HEK293 (cell line): ENCODE results near the gene ADAD1.

ENCODE experiments used
- CTCF ChIA-PET: fragments of 350-600 bp; formaldehyde crosslinking; extraction: SDS; loops from one replicate; lab custom pipeline; 2021; ENCODE audit warnings: antibody characterized with exemption; lab: Yijun Ruan, JAX
- POLR2A ChIA-PET: fragments of 300-600 bp; formaldehyde crosslinking; extraction: SDS; loops from one replicate; lab custom pipeline; 2020; ENCODE audit warnings: antibody characterized with exemption, inconsistent platforms; lab: Yijun Ruan, JAX
- H3K27ac ChIP-seq: fragments of 200-500 bp; sonication (Bioruptor generic); 2 replicates; pipeline ENCODE4 v1.5.1; 2014; ENCODE audit warnings: low read depth, low read length, control low read depth, inconsistent platforms; ENCODE audit errors: extremely low read depth
- H3K36me3 ChIP-seq, 2 experiments: fragments of 200-500 bp in 1 of 2; sonication (Bioruptor generic) in 1 of 2; 1 replicate in 1 of 2; 2 replicates in 1 of 2; pipeline ENCODE4 v1.5.1; 2014 to 2017; ENCODE audit warnings: inconsistent platforms in 2 of 2, low read length in 2 of 2; ENCODE audit not compliant: control insufficient read depth in 2 of 2, insufficient read depth in 1 of 2
- H3K4me1 ChIP-seq: fragments of 200-500 bp; sonication (Bioruptor generic); 2 replicates; pipeline ENCODE4 v1.5.1; 2014; ENCODE audit warnings: mild to moderate bottlenecking, low read length, inconsistent platforms; ENCODE audit not compliant: control insufficient read depth, insufficient read depth
- H3K4me3 ChIP-seq: 2 replicates; pipeline ENCODE4 v1.5.1; 2011; ENCODE audit warnings: low read depth, mild to moderate bottlenecking, control low read depth, low read length, moderate library complexity
- H3K9me3 ChIP-seq: fragments of 200-500 bp; sonication (Bioruptor generic); 2 replicates; pipeline ENCODE4 v1.5.1; 2014; ENCODE audit warnings: low read depth, low read length, inconsistent platforms; ENCODE audit not compliant: control insufficient read depth, insufficient read depth
- KLF1 ChIP-seq: fragments of 450-650 bp; formaldehyde crosslinking; IDR thresholded peaks from 2 replicates; pipeline ENCODE4 v1.5.1; 2016; ENCODE audit warnings: missing biosample characterization, missing genetic modification characterization
- KLF10 ChIP-seq: fragments of 450-650 bp; IDR thresholded peaks from 2 replicates; pipeline ENCODE4 v1.5.1; 2018; ENCODE audit warnings: missing biosample characterization, mild to moderate bottlenecking, missing genetic modification characterization
- MYNN ChIP-seq: fragments of 450-650 bp; formaldehyde crosslinking; IDR thresholded peaks from 2 replicates; pipeline ENCODE4 v1.5.1; 2016; ENCODE audit warnings: missing biosample characterization, missing genetic modification characterization, borderline replicate concordance
- REPIN1 ChIP-seq: fragments of 450-650 bp; formaldehyde crosslinking; IDR thresholded peaks from 2 replicates; pipeline ENCODE4 v1.5.1; 2017; ENCODE audit warnings: missing biosample characterization, missing genetic modification characterization, low read depth
- SALL2 ChIP-seq: fragments of 450-650 bp; formaldehyde crosslinking; IDR thresholded peaks from 2 replicates; pipeline ENCODE4 v1.5.0; 2017; ENCODE audit warnings: missing biosample characterization, mild to moderate bottlenecking, missing genetic modification characterization, borderline replicate concordance
- TCF7L2 ChIP-seq: IDR thresholded peaks from 2 replicates; pipeline ENCODE4 v1.6.1; 2011; ENCODE audit warnings: low read depth, mild to moderate bottlenecking, inconsistent platforms, low read length, moderate library complexity, borderline replicate concordance
- ZFP69B ChIP-seq: fragments of 450-650 bp; formaldehyde crosslinking; IDR thresholded peaks from 2 replicates; pipeline ENCODE4 v1.5.1; 2016; ENCODE audit warnings: missing biosample characterization, missing genetic modification characterization
- ZNF155 ChIP-seq: fragments of 450-650 bp; formaldehyde crosslinking; IDR thresholded peaks from 2 replicates; pipeline ENCODE4 v1.5.1; 2016; ENCODE audit warnings: missing biosample characterization, missing genetic modification characterization
- ZNF169 ChIP-seq: fragments of 450-650 bp; formaldehyde crosslinking; IDR thresholded peaks from 2 replicates; pipeline ENCODE4 v1.5.1; 2016; ENCODE audit warnings: missing biosample characterization, missing genetic modification characterization
- ZNF174 ChIP-seq: fragments of 450-650 bp; formaldehyde crosslinking; IDR thresholded peaks from 2 replicates; pipeline ENCODE4 v1.5.0; 2017; ENCODE audit warnings: missing biosample characterization, mild to moderate bottlenecking, missing genetic modification characterization
- ZNF274 ChIP-seq, 2 experiments: fragments of 200-500 bp in 1 of 2; fragments of 450-650 bp in 1 of 2; sonication (Bioruptor generic) in 1 of 2; formaldehyde crosslinking in 1 of 2; IDR thresholded peaks; 2 replicates each; pipeline versions ENCODE4 v1.5.1 to v1.6.1; 2014 to 2016; ENCODE audit warnings: borderline replicate concordance in 1 of 2, inconsistent platforms in 1 of 2, low read length in 1 of 2, missing biosample characterization in 1 of 2, missing genetic modification characterization in 1 of 2
- ZNF324 ChIP-seq: fragments of 450-650 bp; formaldehyde crosslinking; IDR thresholded peaks from 2 replicates; pipeline ENCODE4 v1.5.1; 2016; ENCODE audit warnings: missing biosample characterization, missing genetic modification characterization
- ZNF391 ChIP-seq: fragments of 450-650 bp; formaldehyde crosslinking; IDR thresholded peaks from 2 replicates; pipeline ENCODE4 v1.5.1; 2016; ENCODE audit warnings: low read depth, missing biosample characterization, missing genetic modification characterization, borderline replicate concordance
- ZNF514 ChIP-seq: fragments of 450-650 bp; formaldehyde crosslinking; IDR thresholded peaks from 2 replicates; pipeline ENCODE4 v1.5.1; 2016; ENCODE audit warnings: missing biosample characterization, missing genetic modification characterization
- ZNF555 ChIP-seq: fragments of 450-650 bp; formaldehyde crosslinking; conservative IDR thresholded peaks from 2 replicates; pipeline ENCODE4 v1.5.1; 2017; ENCODE audit warnings: missing biosample characterization, mild to moderate bottlenecking, missing genetic modification characterization, inconsistent platforms
- ZNF558 ChIP-seq: fragments of 450-650 bp; formaldehyde crosslinking; IDR thresholded peaks from 2 replicates; pipeline ENCODE4 v1.5.1; 2016; ENCODE audit warnings: missing biosample characterization, missing genetic modification characterization
- ZNF621 ChIP-seq: fragments of 450-650 bp; formaldehyde crosslinking; IDR thresholded peaks from 2 replicates; pipeline ENCODE4 v1.5.1; 2017; ENCODE audit warnings: missing biosample characterization, missing genetic modification characterization
- ZNF658 ChIP-seq: fragments of 450-650 bp; formaldehyde crosslinking; IDR thresholded peaks from 2 replicates; pipeline ENCODE4; 2016; ENCODE audit warnings: missing biosample characterization, missing genetic modification characterization
- ZNF660 ChIP-seq: fragments of 450-650 bp; IDR thresholded peaks from 2 replicates; pipeline ENCODE4 v1.5.1; 2018; ENCODE audit warnings: missing biosample characterization, mild to moderate bottlenecking, missing genetic modification characterization
- ZNF830 ChIP-seq: fragments of 450-650 bp; IDR thresholded peaks from 2 replicates; pipeline ENCODE4 v1.5.0; 2018; ENCODE audit warnings: missing biosample characterization, missing genetic modification characterization, low read depth, mild to moderate bottlenecking, moderate library complexity
- ZNF843 ChIP-seq: fragments of 450-650 bp; formaldehyde crosslinking; IDR thresholded peaks from 2 replicates; pipeline ENCODE4 v1.5.1; 2016; ENCODE audit warnings: missing biosample characterization, missing genetic modification characterization
- ZSCAN16 ChIP-seq: fragments of 450-650 bp; formaldehyde crosslinking; IDR thresholded peaks from 2 replicates; pipeline ENCODE4 v1.5.1; 2016; ENCODE audit warnings: missing biosample characterization, missing genetic modification characterization
- ZSCAN23 ChIP-seq: fragments of 450-650 bp; formaldehyde crosslinking; IDR thresholded peaks from 2 replicates; pipeline ENCODE4 v1.5.1; 2016; ENCODE audit warnings: missing biosample characterization, missing genetic modification characterization
- ZXDB ChIP-seq: fragments of 450-650 bp; formaldehyde crosslinking; IDR thresholded peaks from 2 replicates; pipeline ENCODE4 v1.5.1; 2016; ENCODE audit warnings: missing biosample characterization, missing genetic modification characterization
- TF ChIP-seq, protein P1 (sequence below): fragments of 450-650 bp; formaldehyde crosslinking; conservative IDR thresholded peaks from 2 replicates; pipeline ENCODE4 v1.5.1; 2016; ENCODE audit warnings: low read depth, missing biosample characterization, missing genetic modification characterization
- TF ChIP-seq, protein P2 (sequence below): IDR thresholded peaks from 2 replicates; pipeline ENCODE4 v1.6.1; 2011; ENCODE audit warnings: mild to moderate bottlenecking, low read depth, low read length, borderline replicate concordance

ADAD1 gene

GRCh38 chr4:122412547-122412946 lies 33.7 kb downstream of the ADAD1 start (continued):
- no peak for TF ChIP-seq ZSCAN16 (tag by site-specific recombination)
- TF ChIP-seq ZXDB (tag by site-specific recombination): no peak
- TF ChIP-seq, all 188 proteins: peak for 0

- Histone ChIP-seq H3K4me1 (no peaks in the 10 kb centered on the region), H3K36me3 (no peaks in the 10 kb centered on the region), H3K27ac (no peak overlapping the region), H3K4me3 (no peak overlapping the region), H3K9me3 (no peaks in the 10 kb centered on the region)
- CTCF ChIA-PET: no interaction called here
- POLR2A ChIA-PET: no interaction called here
- TF ChIP-seq KLF10 (tag by site-specific recombination) (no peak), MYNN (tag by site-specific recombination) (no peak), ZNF274 (IDR thresholded peaks at IDR 0.05; ENCODE audit: low read length) (no peak), ZNF274 (tag by site-specific recombination; IDR thresholded peaks at IDR 0.05; ENCODE audit: borderline replicate concordance) (no peak), ZNF169 (no peak), REPIN1 (tag by site-specific recombination) (no peak), ZFP69B (tag by site-specific recombination) (no peak), ZNF324 (tag by site-specific recombination) (no peak), ZSCAN23 (tag by site-specific recombination) (no peak), ZNF174 (tag by site-specific recombination) (no peak), TCF7L2 (no peak), ZNF658 (tag by site-specific recombination) (no peak), ZNF555 (tag by site-specific recombination) (no peak), ZNF155 (no peak), ZNF660 (tag by site-specific recombination) (no peak), SALL2 (tag by site-specific recombination) (no peak), KLF1 (tag by site-specific recombination) (no peak)
- TF ChIP-seq, protein P1, sequence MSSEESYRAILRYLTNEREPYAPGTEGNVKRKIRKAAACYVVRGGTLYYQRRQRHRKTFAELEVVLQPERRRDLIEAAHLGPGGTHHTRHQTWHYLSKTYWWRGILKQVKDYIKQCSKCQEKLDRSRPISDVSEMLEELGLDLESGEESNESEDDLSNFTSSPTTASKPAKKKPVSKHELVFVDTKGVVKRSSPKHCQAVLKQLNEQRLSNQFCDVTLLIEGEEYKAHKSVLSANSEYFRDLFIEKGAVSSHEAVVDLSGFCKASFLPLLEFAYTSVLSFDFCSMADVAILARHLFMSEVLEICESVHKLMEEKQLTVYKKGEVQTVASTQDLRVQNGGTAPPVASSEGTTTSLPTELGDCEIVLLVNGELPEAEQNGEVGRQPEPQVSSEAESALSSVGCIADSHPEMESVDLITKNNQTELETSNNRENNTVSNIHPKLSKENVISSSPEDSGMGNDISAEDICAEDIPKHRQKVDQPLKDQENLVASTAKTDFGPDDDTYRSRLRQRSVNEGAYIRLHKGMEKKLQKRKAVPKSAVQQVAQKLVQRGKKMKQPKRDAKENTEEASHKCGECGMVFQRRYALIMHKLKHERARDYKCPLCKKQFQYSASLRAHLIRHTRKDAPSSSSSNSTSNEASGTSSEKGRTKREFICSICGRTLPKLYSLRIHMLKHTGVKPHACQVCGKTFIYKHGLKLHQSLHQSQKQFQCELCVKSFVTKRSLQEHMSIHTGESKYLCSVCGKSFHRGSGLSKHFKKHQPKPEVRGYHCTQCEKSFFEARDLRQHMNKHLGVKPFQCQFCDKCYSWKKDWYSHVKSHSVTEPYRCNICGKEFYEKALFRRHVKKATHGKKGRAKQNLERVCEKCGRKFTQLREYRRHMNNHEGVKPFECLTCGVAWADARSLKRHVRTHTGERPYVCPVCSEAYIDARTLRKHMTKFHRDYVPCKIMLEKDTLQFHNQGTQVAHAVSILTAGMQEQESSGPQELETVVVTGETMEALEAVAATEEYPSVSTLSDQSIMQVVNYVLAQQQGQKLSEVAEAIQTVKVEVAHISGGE (tag by site-specific recombination): no peak
- TF ChIP-seq, protein P2, sequence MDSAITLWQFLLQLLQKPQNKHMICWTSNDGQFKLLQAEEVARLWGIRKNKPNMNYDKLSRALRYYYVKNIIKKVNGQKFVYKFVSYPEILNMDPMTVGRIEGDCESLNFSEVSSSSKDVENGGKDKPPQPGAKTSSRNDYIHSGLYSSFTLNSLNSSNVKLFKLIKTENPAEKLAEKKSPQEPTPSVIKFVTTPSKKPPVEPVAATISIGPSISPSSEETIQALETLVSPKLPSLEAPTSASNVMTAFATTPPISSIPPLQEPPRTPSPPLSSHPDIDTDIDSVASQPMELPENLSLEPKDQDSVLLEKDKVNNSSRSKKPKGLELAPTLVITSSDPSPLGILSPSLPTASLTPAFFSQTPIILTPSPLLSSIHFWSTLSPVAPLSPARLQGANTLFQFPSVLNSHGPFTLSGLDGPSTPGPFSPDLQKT: no peak
- TF ChIP-seq, all 188 proteins: peak for 0
Observed at GRCh38 chr4:122423246-122423645, 44.4 kb downstream of the ADAD1 start.

DNA sequence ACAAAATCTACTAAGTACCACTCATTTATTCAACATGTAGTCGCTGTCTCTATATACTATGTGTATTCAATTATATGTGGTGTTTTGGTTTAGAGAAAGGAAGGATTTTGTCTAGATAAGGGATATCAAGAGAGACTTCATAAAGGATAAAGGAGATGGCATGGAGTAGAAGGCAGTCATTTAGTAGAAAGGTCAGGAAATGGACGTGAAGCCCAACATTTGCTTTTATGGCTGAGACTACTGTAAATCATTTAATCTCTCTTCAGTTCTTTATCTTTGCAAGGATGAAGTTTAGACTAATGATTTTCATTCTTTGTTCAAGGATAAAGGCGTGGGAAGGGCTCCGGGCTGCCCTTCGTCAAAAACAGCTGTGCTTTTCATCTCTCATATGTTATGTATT lies 52.5 kb downstream of the ADAD1 start:
- ChIA-PET POLR2A (no interaction called here), CTCF (no interaction called here)
- H3K27ac ChIP-seq: no peak overlapping the region
- no peaks in the 10 kb centered on the region for H3K4me1 ChIP-seq
- TF ChIP-seq ZNF843 (tag by site-specific recombination): no peak
- TF ChIP-seq ZNF514 (tag by site-specific recombination): no peak
- no peak for TF ChIP-seq ZNF391 (tag by site-specific recombination)
- no peak for TF ChIP-seq ZNF558 (tag by site-specific recombination)
- TF ChIP-seq ZNF830: no peak
- TF ChIP-seq ZNF621 (tag by site-specific recombination): no peak
- H3K9me3 ChIP-seq: no peaks in the 10 kb centered on the region
- no peak overlapping the region for H3K4me3 ChIP-seq
- no peaks in the 10 kb centered on the region for H3K36me3 ChIP-seq
